IPS-18a (cell line): ENCODE measurements around the gene TENT5C.

ENCODE experiments used
- H3K27ac ChIP-seq: one replicate; pipeline ENCODE4 v1.5.1; 2013; ENCODE audit warnings: low read length
- H3K27me3 ChIP-seq: one replicate; pipeline ENCODE4 v1.6.1; 2013; ENCODE audit warnings: mild to moderate bottlenecking, low read length; ENCODE audit not compliant: control insufficient read depth, insufficient read depth
- H3K36me3 ChIP-seq: one replicate; pipeline ENCODE4 v1.6.1; 2013; ENCODE audit warnings: low read depth, low read length; ENCODE audit not compliant: control insufficient read depth
- H3K4me1 ChIP-seq: one replicate; pipeline ENCODE4 v1.6.1; 2013; ENCODE audit warnings: low read depth, low read length; ENCODE audit not compliant: control insufficient read depth
- H3K4me3 ChIP-seq: one replicate; pipeline ENCODE4 v1.5.1; 2013; ENCODE audit warnings: low read length
- H3K9ac ChIP-seq: one replicate; pipeline ENCODE4 v1.6.1; 2013; ENCODE audit warnings: mild to moderate bottlenecking, low read length, moderate library complexity
- H3K9me3 ChIP-seq: one replicate; pipeline ENCODE4 v1.6.1; 2013; ENCODE audit warnings: low read depth, low read length; ENCODE audit not compliant: control insufficient read depth

TENT5C gene

GRCh38 chr1:117598489-117598888 lies 7.4 kb upstream of the TENT5C start:
- H3K9ac ChIP-seq = no peak overlapping the region

GRCh38 chr1:117599286-117600221 lies 6.3 kb upstream of the TENT5C start:
- no peaks in the 10 kb centered on the region for H3K9me3 ChIP-seq
- H3K27me3 ChIP-seq = peaks cover 14% of the 10 kb centered on the region
- H3K36me3 ChIP-seq = no peaks in the 10 kb centered on the region
- H3K4me1 ChIP-seq = no peaks in the 10 kb centered on the region
- no peak overlapping the region for H3K4me3 ChIP-seq
- no peak overlapping the region for H3K27ac ChIP-seq
- no peak overlapping the region for H3K9ac ChIP-seq

More at GRCh38 chr1:117598489-117598888, 7.4 kb upstream of the TENT5C start:
- Histone ChIP-seq H3K4me1 (no peaks in the 10 kb centered on the region), H3K4me3 (no peak overlapping the region), H3K9me3 (no peaks in the 10 kb centered on the region), H3K27ac (no peak overlapping the region), H3K36me3 (no peaks in the 10 kb centered on the region), H3K27me3 (peaks cover 3% of the 10 kb centered on the region)

GRCh38 chr1:117600325-117600943 lies 5.4 kb upstream of the TENT5C start:
- H3K9ac ChIP-seq = no peak overlapping the region
- H3K4me3 ChIP-seq = no peak overlapping the region
- H3K9me3 ChIP-seq = no peaks in the 10 kb centered on the region
- peaks cover 20% of the 10 kb centered on the region for H3K27me3 ChIP-seq
- H3K4me1 ChIP-seq = no peaks in the 10 kb centered on the region
- no peak overlapping the region for H3K27ac ChIP-seq
- H3K36me3 ChIP-seq = no peaks in the 10 kb centered on the region

GRCh38 chr1:117600966-117601365 lies 4.9 kb upstream of the TENT5C start:
- H3K4me3 ChIP-seq = no peak overlapping the region
- no peak overlapping the region for H3K9ac ChIP-seq
- H3K36me3 ChIP-seq = no peaks in the 10 kb centered on the region
- H3K27ac ChIP-seq = no peak overlapping the region
- no peaks in the 10 kb centered on the region for H3K9me3 ChIP-seq
- H3K27me3 ChIP-seq = peaks cover 20% of the 10 kb centered on the region
- no peaks in the 10 kb centered on the region for H3K4me1 ChIP-seq

- no peak overlapping the region for H3K4me3 ChIP-seq
- no peaks in the 10 kb centered on the region for H3K36me3 ChIP-seq
- H3K9me3 ChIP-seq = no peaks in the 10 kb centered on the region
- H3K27ac ChIP-seq = no peak overlapping the region
- peaks cover 4% of the 10 kb centered on the region for H3K4me1 ChIP-seq
- H3K9ac ChIP-seq = no peak overlapping the region
- peaks cover 39% of the 10 kb centered on the region for H3K27me3 ChIP-seq
Measured at GRCh38 chr1:117602862-117603261, 3.0 kb upstream of the TENT5C start.

GRCh38 chr1:117605164-117605773 lies 579 bp upstream of the TENT5C start:
- peaks cover 9% of the 10 kb centered on the region for H3K4me1 ChIP-seq
- H3K9me3 ChIP-seq = no peaks in the 10 kb centered on the region
- H3K9ac ChIP-seq = peak overlapping the region; percentile 63
- H3K27me3 ChIP-seq = peaks cover 53% of the 10 kb centered on the region
- H3K4me3 ChIP-seq = peak overlapping the region; percentile 87
- H3K36me3 ChIP-seq = no peaks in the 10 kb centered on the region
- peak overlapping the region; percentile 6 for H3K27ac ChIP-seq

GRCh38 chr1:117606649-117607430 lies 992 bp downstream of the TENT5C start:
- H3K36me3 ChIP-seq = no peaks in the 10 kb centered on the region
- H3K27me3 ChIP-seq = peaks cover 53% of the 10 kb centered on the region
- no peak overlapping the region for H3K27ac ChIP-seq
- no peak overlapping the region for H3K9ac ChIP-seq
- H3K4me3 ChIP-seq = peak overlapping the region; percentile 68
- no peaks in the 10 kb centered on the region for H3K9me3 ChIP-seq
- H3K4me1 ChIP-seq = peaks cover 9% of the 10 kb centered on the region

- H3K36me3 ChIP-seq = no peaks in the 10 kb centered on the region
- peaks cover 53% of the 10 kb centered on the region for H3K27me3 ChIP-seq
- peak overlapping the region; percentile 68 for H3K4me3 ChIP-seq
- no peaks in the 10 kb centered on the region for H3K9me3 ChIP-seq
- no peak overlapping the region for H3K9ac ChIP-seq
- peaks cover 9% of the 10 kb centered on the region for H3K4me1 ChIP-seq
- H3K27ac ChIP-seq = no peak overlapping the region
Measured at GRCh38 chr1:117607471-117607870, 1.6 kb downstream of the TENT5C start.

- no peaks in the 10 kb centered on the region for H3K9me3 ChIP-seq
- H3K4me3 ChIP-seq = no peak overlapping the region
- H3K27me3 ChIP-seq = peaks cover 53% of the 10 kb centered on the region
- no peaks in the 10 kb centered on the region for H3K36me3 ChIP-seq
- no peak overlapping the region for H3K27ac ChIP-seq
- no peak overlapping the region for H3K9ac ChIP-seq
- peaks cover 9% of the 10 kb centered on the region for H3K4me1 ChIP-seq
Measured at GRCh38 chr1:117608115-117608615, 2.3 kb downstream of the TENT5C start.

- Histone ChIP-seq H3K4me3 (no peak overlapping the region), H3K9ac (no peak overlapping the region), H3K27me3 (peaks cover 47% of the 10 kb centered on the region)
Measured at GRCh38 chr1:117608758-117609157, 2.9 kb downstream of the TENT5C start.

GRCh38 chr1:117609471-117609911 lies 3.6 kb downstream of the TENT5C start:
- H3K4me3 ChIP-seq = no peak overlapping the region
- H3K27ac ChIP-seq = no peak overlapping the region
- peaks cover 9% of the 10 kb centered on the region for H3K4me1 ChIP-seq
- peaks cover 40% of the 10 kb centered on the region for H3K27me3 ChIP-seq
- H3K9me3 ChIP-seq = no peaks in the 10 kb centered on the region
- no peak overlapping the region for H3K9ac ChIP-seq
- no peaks in the 10 kb centered on the region for H3K36me3 ChIP-seq

More at GRCh38 chr1:117608758-117609157, 2.9 kb downstream of the TENT5C start:
- H3K36me3 ChIP-seq = no peaks in the 10 kb centered on the region
- H3K9me3 ChIP-seq = no peaks in the 10 kb centered on the region
- H3K27ac ChIP-seq = no peak overlapping the region
- peaks cover 9% of the 10 kb centered on the region for H3K4me1 ChIP-seq
